GM21367 (cell line): ENCODE data around the gene PRAC2.
"Not testable (repeated sequence)": the region's sequence is repeated elsewhere in the genome, so short reads cannot be mapped to it uniquely, and the experiment has no call there.

Experiments used
- ATAC-seq: cut with Tn5 transposase; IDR thresholded peaks from one replicate; pipeline ENCODE4 v1.9.1; 2021; ENCODE audit not compliant: unreplicated experiment

Gene PRAC2

GRCh38 chr17:48722915-48723422, at the start of gene PRAC2:
TSS of gene PRAC2 (plus strand) at chr17:48723185. CDS start at chr17:48724411, 1,226 bp downstream.
- ATAC-seq, result no peak

GRCh38 chr17:48676963-48677558, 45.9 kb upstream of the PRAC2 start:
- ATAC-seq, result no peak

GRCh38 chr17:48678141-48678971, 44.6 kb upstream of the PRAC2 start:
- ATAC-seq, result no peak

GRCh38 chr17:48679385-48680096, 43.4 kb upstream of the PRAC2 start:
- ATAC-seq, result no peak

DNA sequence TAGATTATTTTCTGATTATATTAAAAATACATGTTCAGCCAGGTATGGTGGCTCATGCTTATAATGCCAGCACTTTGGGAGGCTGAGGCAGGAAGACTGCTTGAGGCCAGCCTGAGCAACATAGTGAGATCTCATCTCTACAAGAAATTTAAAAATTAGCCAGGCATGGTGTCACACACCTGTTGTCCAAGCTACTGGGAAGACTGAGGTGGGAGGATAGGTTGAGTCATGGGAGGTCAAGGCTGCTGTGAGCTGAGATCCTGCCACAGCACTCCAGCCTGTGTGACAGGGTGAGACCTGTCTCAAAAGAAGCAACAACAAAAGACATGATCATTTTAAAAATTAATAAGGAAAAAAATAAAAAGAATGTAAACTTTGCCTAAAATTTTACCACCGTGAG, 41.4 kb upstream of the PRAC2 start:
- no peak for ATAC-seq

- no peak for ATAC-seq
Observed at GRCh38 chr17:48690655-48691054, 32.3 kb upstream of the PRAC2 start.

GRCh38 chr17:48692049-48692448, 30.9 kb upstream of the PRAC2 start:
- ATAC-seq, result no peak

DNA sequence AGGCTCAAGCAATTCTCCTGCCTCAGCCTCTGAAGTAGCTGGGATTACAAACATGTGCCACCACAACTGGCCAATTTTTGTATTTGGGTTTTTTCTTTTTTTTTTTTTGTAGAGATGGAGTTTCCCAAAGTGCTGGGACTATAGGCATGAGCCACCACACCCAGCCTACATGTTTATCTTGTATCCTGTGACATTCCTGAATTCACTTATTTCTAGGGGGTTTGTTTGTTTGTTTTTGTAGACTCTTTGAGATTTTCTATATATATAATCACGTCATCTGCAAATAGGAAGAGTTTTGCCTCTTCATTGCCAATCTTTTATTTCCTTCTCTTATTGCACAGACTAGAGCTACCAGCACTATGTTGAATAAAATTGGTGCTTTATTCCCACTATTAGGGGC, 29.8 kb upstream of the PRAC2 start:
- no peak for ATAC-seq

DNA sequence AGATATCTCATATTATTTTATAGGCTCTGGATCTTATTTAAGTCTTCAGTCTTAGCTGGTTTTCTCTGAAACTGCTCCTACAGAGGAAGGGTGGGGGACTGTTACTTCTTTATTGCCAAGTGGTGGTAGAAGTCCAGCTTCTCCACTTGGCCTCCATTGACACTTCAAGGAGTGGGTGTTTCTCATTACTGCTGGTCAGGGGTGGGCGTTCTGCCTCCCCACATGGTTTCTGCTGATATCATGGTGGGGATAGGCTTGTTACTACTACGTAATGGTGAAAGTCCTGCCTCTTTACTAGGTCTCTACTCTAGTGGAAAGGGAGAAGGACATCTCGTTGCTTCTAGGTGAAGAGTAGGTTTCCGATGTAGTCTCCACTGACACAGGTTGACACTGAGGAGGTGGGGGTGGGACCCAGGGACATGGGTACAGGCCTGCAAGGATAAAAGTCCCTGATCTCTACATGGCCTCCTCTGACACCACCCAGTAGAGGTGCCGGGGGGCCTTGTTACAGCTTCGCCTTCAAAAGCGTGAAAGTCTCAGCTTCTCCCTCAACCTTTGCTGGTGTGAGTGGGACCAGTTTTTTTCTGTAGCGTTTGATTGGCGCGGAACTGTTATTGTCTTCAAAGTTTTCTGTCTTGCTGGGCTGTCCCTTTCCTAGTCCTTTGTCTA, 21.0 kb upstream of the PRAC2 start:
- no peak for ATAC-seq

DNA sequence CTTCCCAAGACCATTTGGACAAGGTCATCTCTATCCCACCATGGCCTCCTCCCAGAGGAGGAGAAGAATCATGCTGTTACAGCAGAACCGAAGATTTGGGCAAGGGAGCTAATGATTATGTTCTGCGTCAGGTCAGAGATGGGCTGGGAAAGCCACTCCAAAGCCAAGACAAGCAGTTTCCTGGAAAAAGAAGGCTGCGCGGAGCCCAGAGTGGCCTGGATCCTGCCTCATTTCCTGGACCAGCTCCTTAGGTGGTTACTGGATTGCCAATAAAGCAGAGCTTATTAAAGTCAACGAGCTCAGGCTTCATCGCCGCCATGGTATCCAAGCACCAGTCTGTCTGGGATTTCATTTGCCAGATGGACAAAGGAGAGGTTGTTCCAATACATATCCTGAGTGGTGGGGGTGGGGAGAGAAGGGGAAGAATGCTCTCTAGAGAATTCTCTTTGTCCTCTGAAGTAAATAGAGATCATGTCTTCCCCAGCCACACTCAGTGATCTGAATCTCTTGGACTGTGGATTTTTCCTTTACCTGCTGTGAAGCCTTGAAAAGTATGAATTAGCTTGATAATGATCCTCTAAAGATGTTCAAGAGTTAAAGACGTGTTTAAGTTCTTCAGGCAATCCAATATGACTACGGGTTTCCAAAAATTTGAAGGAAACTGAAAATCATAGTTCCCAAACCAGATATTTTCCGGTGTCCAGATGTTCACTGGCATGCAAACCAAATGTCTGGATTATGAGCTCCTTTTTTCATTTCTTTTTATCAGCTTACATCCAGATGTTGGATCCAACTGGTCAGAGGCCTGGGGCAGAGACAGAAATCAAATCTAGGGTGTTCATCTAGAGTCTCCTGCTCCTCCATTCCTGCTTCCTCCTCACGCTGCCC, 18.4 kb upstream of the PRAC2 start:
- no peak for ATAC-seq

DNA sequence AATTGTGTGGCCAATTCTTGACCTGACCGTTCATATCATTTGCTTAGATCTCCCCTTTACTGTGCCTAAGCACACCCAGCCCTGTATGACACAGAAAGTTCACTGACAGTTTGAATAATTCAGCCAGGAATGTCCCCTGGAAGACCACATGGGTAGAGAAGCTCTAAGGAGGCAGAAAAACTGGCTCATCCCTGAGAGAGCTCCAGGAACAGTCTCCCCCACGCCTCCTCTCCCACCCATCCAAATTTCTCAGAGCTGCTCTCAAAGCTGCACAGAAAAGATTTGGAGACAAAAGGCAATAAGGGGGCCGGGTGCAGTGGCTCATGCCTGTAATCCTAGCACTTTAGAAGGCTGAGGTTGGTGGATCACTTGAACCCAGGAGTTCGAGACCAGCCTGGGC, 11.9 kb upstream of the PRAC2 start:
- ATAC-seq, result no peak

DNA sequence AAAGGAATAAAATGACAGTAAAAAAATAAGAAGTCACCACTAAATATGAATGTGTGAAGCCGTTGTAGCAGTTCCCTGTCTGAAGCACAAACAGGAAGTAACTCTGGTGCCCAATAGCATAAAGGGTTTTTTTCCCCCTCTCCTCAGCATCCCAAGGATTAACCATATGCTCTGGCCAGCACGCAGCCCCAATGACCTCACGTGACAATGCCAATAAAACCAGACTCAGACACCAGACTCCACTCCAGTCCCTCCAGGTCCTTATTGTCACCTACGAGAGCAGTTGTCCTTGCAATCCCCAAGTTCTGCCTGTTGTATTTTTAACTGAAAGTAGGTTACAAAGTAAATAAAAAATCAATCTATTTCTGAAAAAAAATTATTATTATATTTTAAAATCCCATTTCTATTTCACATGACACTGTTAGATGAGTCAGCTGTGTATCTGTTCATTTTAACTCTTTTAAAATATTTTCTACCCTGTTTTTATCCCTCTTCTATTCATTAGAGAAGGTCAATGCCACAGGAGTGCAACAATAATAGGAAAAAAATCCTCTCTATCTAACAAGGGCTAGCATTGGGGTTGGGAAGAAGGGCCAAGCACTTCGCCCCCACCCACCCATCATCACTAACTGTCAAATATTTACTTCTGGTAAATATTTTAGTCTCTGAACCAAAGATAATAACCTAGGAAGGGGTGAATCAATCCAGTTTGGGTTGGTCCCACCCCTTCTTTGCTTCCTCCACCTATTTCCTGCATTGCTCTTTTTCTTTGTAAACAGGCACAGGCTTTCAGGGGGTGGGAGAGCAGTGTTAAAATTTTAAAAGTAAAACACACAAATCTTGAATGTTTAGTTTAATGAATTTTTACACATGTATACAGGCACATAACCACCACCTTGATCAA, 7.2 kb upstream of the PRAC2 start:
- ATAC-seq, result no peak

DNA sequence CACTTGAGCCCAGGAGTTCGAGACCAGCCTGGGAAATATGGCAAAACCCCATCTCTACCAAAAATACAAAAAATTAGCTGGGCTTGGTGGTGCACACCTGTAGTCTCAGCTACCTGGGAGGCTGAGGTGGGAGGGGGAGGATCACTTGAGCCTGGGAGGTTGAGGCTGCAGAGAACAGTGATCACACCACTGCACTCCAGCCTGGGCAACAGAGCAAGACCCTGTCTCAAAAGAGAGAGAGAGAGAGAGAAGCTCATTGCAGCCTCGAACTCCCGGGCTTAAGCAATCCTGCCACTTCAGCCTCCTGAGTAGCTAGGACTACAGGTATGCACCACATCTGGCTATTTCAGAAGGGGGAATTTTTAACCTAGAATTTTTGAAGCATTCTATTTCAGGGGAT, 6.4 kb upstream of the PRAC2 start:
- not testable (repeated sequence) for ATAC-seq

DNA sequence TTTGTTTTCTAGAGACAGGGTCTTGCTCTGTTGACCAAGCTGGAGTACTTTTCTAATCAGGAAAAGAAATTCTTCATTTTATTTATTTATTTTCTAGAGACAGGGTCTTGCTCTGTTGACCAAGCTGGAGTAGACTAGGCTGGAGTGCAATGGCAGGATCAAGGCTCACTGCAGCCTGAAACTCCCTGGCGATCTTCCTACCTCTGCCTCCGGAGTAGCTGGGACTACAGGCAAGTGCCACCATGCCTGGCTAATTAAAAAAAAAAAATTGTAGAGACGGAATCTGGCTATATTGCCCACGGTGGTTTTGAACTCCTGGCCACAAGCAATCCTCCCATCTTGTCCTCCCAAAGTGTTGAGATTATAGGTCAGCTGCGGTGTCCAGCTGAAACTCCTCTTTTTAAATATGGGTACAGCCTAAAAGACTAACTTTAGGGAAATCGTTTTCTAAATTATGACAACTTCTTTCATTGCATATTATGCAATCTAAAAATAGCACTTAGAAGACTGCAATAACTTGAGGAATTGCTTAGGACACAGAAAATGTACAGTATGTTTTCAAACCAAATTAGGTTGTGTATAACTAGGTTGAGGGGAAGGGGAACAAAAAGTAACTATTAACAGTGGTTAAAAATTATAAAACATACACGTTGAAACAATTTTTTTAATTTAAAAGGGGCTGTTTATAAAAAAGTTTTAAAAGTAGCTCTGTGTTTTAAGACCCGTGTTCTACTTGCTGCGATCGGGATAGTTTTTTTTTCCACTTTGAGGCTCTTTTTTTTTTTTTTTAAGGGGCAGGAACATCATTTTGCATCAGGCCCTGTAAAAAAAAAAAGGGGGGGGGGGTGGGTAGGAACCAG, 5.4 kb upstream of the PRAC2 start:
- no peak for ATAC-seq

DNA sequence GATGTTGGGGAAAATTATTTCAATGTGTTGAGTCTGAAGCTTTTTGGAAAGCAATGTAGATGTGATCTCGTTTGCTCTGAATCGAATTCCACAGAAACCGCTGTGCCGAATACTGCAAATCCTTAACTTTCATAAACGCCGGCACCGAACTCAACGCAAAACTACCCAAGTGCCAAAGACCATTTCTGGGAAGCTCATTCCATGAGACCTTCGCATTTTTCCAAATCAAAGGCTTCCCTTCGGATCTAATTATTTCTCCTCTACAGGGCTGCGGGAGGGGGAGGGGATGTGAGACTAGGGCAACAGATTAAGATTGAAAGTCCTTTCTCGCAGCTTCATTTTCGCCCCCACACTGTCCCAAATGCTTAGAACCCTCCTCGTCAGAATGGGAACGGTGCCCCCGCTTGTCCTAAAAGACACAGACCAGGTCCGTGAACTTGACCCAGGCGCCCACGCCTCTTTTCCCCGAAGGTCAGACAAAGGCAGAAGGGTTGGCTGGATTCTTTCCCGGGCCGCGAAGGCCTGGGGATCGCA, 4.7 kb upstream of the PRAC2 start:
- ATAC-seq, result no peak

DNA sequence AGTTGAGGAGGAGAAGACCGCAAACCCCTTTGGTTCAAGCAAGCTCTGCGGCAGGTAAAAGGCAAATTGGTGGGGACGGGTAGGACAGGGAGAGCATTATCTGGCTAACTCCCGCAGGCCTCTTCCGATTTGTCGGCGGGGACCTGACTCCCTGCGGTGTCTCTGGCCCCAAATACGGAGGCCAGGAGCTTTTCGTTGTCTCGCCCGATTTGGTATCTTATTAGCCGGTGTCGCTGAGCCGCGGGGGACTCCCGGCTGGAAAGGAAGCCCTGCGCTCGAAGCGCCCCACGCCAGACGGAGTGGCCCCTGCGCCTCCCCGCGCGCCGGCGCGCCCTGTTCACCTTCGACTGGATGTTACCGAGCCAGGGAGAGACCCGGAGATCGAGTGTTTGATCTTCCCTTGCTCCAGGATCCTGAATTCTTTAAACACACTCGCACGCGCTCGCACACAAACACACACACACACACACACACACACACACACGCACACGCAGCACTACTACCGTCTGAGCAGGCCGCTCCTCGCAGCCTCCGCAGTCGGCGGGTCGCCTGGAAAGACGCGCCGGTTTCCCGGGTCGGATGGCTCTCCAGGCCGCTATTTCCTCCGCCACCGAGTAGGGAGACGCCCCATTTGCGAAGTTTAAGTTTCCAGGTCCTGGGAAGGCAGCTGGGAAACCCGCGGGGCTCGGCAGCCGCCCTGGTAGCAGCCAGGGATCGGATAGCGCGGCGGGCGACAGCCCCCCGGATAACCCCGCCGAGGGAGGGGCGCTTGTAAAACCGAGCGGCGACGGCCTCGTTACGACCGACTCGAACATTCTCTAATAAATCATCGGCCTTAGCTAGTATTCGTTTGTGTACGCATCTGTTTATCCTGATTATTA, 4.0 kb upstream of the PRAC2 start:
- no peak for ATAC-seq

DNA sequence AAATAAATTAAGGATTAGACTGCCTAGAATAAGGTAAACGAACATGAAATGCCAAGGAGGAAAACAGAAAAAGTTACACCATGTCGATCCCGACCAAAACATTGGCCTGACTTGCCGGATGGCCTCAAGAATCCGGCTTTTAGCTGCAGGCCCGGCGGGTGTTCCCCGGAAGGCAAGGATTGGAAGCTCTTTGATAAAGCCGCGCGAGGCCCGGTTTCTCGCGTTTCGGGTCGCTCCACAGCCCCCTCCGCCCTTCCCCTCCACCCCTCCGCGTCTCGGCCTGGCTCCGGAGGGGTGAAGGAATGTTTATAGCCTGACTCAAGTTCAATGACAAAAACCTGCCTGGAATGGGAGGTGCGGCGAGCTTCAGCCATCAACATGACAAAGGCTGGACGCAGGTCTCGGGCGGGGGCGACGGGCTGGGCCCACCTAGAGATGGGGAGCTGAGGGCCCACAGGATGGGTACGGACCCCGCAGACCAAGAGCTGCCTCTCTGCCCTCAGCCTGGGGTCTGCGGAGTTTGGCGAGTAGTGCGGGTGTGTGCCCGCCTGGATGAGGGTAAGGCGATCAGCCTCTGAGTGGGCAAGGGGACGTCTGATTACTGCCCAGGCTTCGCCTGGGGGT, 3.2 kb upstream of the PRAC2 start:
- ATAC-seq, result no peak
